IMR-90 (cell line): Measurements from ENCODE around the gene C16orf89. TPM values are rescaled to one million over a fixed set of nuclear protein-coding genes. Genes with fewer than 3 reads are reported as not detected.

Experiments used
- ATAC-seq: fragments of 200-7000 bp; cut with Tn5 transposase; 2 replicates; pipeline ENCODE4 v1.9.1; 2020; ENCODE audit warnings: low read depth, mild to moderate bottlenecking, moderate library complexity
- BruUV-seq: library from RNA; stranded (reverse); fragments of 400-500 nt; replicated peaks from 2 replicates; lab custom pipeline; 2021; lab: Mats Ljungman, UMichigan
- CTCF ChIA-PET: fragments of 300-600 bp; formaldehyde crosslinking; extraction: SDS; loops from one replicate; lab custom pipeline; 2021; ENCODE audit warnings: antibody characterized with exemption; lab: Yijun Ruan, JAX
- POLR2A ChIA-PET: fragments of 300-600 bp; sonication (Branson Sonifier 250); formaldehyde crosslinking; loops from one replicate; lab custom pipeline; 2022; ENCODE audit warnings: antibody characterized with exemption; ENCODE audit not compliant: unreplicated experiment; lab: Charles Lee
- DNase-seq: peaks from one replicate; pipeline ENCODE4 v3.0.0; 2013
- H2AFZ ChIP-seq: replicated peaks from 2 replicates; pipeline ENCODE3; 2013; ENCODE audit warnings: low read length, mild to moderate bottlenecking; ENCODE audit not compliant: poor library complexity
- H2AK5ac ChIP-seq: 2 replicates; pipeline ENCODE4 v1.6.1; 2013; ENCODE audit warnings: low read depth, low read length, inconsistent platforms
- H2AK9ac ChIP-seq: replicated peaks from 2 replicates; pipeline ENCODE3; 2013; ENCODE audit warnings: mild to moderate bottlenecking, low read depth, low read length, moderate library complexity; ENCODE audit not compliant: poor library complexity
- H2BK120ac ChIP-seq: 2 replicates; pipeline ENCODE4 v1.6.1; 2013; ENCODE audit warnings: low read depth, low read length, inconsistent platforms
- H2BK15ac ChIP-seq: 3 replicates; pipeline ENCODE4 v1.6.1; 2013; ENCODE audit warnings: low read depth, low read length, inconsistent platforms
- H2BK20ac ChIP-seq: 2 replicates; pipeline ENCODE4 v1.6.1; 2013; ENCODE audit warnings: low read depth, mild to moderate bottlenecking, inconsistent platforms, low read length, moderate library complexity
- H2BK5ac ChIP-seq: 2 replicates; pipeline ENCODE4 v1.6.1; 2013; ENCODE audit warnings: mild to moderate bottlenecking, low read depth, low read length, inconsistent platforms; ENCODE audit not compliant: poor library complexity, severe bottlenecking
- H3K14ac ChIP-seq: replicated peaks from 2 replicates; pipeline ENCODE4 v1.6.1; 2013; ENCODE audit warnings: low read depth, low read length, inconsistent platforms
- H3K18ac ChIP-seq: 2 replicates; pipeline ENCODE4 v1.6.1; 2013; ENCODE audit warnings: low read depth, low read length, control low read depth
- H3K23ac ChIP-seq: 2 replicates; pipeline ENCODE4 v1.6.1; 2013; ENCODE audit warnings: low read depth, low read length, inconsistent platforms
- H3K27ac ChIP-seq: 2 replicates; pipeline ENCODE4 v1.5.1; 2013; ENCODE audit warnings: mild to moderate bottlenecking, control low read depth, low read length; ENCODE audit not compliant: insufficient read depth
- H3K27me3 ChIP-seq: 2 replicates; pipeline ENCODE4 v1.6.1; 2013; ENCODE audit warnings: low read length; ENCODE audit not compliant: control insufficient read depth, insufficient read depth
- H3K36me3 ChIP-seq: 2 replicates; pipeline ENCODE4 v1.6.1; 2013; ENCODE audit warnings: low read length, mixed read lengths; ENCODE audit not compliant: control insufficient read depth, insufficient read depth
- H3K4ac ChIP-seq: 2 replicates; pipeline ENCODE4 v1.6.1; 2013; ENCODE audit warnings: low read depth, low read length, inconsistent platforms
- H3K4me1 ChIP-seq: 2 replicates; pipeline ENCODE4 v1.6.1; 2013; ENCODE audit warnings: low read length, mixed read lengths; ENCODE audit not compliant: control insufficient read depth, insufficient read depth
- H3K4me2 ChIP-seq: 2 replicates; pipeline ENCODE4 v1.6.1; 2013; ENCODE audit warnings: low read depth, mild to moderate bottlenecking, control low read depth, low read length, moderate library complexity
- H3K4me3 ChIP-seq: 2 replicates; pipeline ENCODE4 v1.5.1; 2013; ENCODE audit warnings: low read depth, mild to moderate bottlenecking, control low read depth, low read length, moderate library complexity; ENCODE audit not compliant: insufficient read depth
- H3K56ac ChIP-seq: 2 replicates; pipeline ENCODE4 v1.6.1; 2013; ENCODE audit warnings: low read length, inconsistent platforms; ENCODE audit not compliant: insufficient read depth; ENCODE audit errors: extremely low read depth
- H3K79me1 ChIP-seq, 2 experiments: 2 replicates each; pipeline ENCODE4 v1.6.1; 2013; ENCODE audit warnings: low read length in 2 of 2, inconsistent platforms in 1 of 2, low read depth in 1 of 2
- H3K9ac ChIP-seq: 2 replicates; pipeline ENCODE4 v1.6.1; 2013; ENCODE audit warnings: low read depth, low read length, control low read depth
- H3K9me1 ChIP-seq: 2 replicates; pipeline ENCODE4 v1.6.1; 2013; ENCODE audit warnings: low read length, inconsistent platforms; ENCODE audit not compliant: insufficient read depth
- H3K9me3 ChIP-seq: 2 replicates; pipeline ENCODE4 v1.6.1; 2013; ENCODE audit warnings: low read length; ENCODE audit not compliant: control insufficient read depth, insufficient read depth
- H4K20me1 ChIP-seq: 2 replicates; pipeline ENCODE4 v1.6.1; 2013; ENCODE audit warnings: low read length, inconsistent platforms; ENCODE audit not compliant: insufficient read depth
- H4K5ac ChIP-seq: 2 replicates; pipeline ENCODE4 v1.6.1; 2013; ENCODE audit warnings: mild to moderate bottlenecking, low read depth, low read length, control low read depth
- H4K8ac ChIP-seq, 2 experiments: 2 replicates each; pipeline ENCODE4 v1.6.1; 2013; ENCODE audit warnings: low read depth in 2 of 2, low read length in 2 of 2, control low read depth in 1 of 2, inconsistent platforms in 1 of 2
- H4K91ac ChIP-seq: 2 replicates; pipeline ENCODE4 v1.6.1; 2013; ENCODE audit warnings: low read depth, low read length, inconsistent platforms; ENCODE audit not compliant: insufficient read depth
- CTCF ChIP-seq: conservative IDR thresholded peaks from 2 replicates; pipeline ENCODE4 v1.5.1; 2012; ENCODE audit warnings: mild to moderate bottlenecking, low read depth, low read length, improper control_type of control experiment
- WGBS, 2 experiments: methylation state at CpG; one replicate each; pipeline versions ENCODE4 v1.1.5 to v1.1.7; 2013; ENCODE audit warnings: missing lambda C conversion rate in 2 of 2; ENCODE audit not compliant: insufficient read length in 1 of 2; ENCODE audit errors: extremely low coverage in 2 of 2; 5-methylcytosine and 5-hydroxymethylcytosine counted together
- dilution Hi-C: fragments of 300-500 bp; cut with HindIII; formaldehyde crosslinking; loops from one replicate; pipeline ENCODE4 v1.14.3; 2018; ENCODE audit warnings: low sequenced_read_pairs; ENCODE audit not compliant: unreplicated experiment
- in situ Hi-C: fragments of 300-500 bp; cut with MboI; formaldehyde crosslinking; loops from 3 replicates; pipeline ENCODE4 v1.14.3; 2019; ENCODE audit warnings: low sequenced_read_pairs, inconsistent platforms, mixed read lengths
- intact Hi-C: fragments of 100-400 bp; cut with micrococcal nuclease; formaldehyde crosslinking; loops from 2 replicates; pipeline ENCODE4 v1.10.0; 2022
- polyA plus RNA-seq, 3 experiments: library from polyadenylated mRNA; depleted of rRNA; stranded (reverse); fragments of >200 nt; gene quantifications; 2 replicates each; pipeline ENCODE4 v1.2.3, GENCODE V29; 2012; ENCODE audit warnings: low replicate concordance in 1 of 3
- total RNA-seq: library from RNA; depleted of rRNA; stranded (reverse); fragments of >200 nt; gene quantifications from 2 replicates; pipeline ENCODE4 v1.2.3, GENCODE V29; 2012

Gene C16orf89
- total and polyA plus RNA-seq, 2 of the 4 experiments (the other 2 are of a cell fraction) = 0.17 to 0.18 TPM

GRCh38 chr16:5005916-5006315, 59.8 kb downstream of the C16orf89 start:
- Histone ChIP-seq H3K27me3 (peaks cover 18% of the 10 kb centered on the region), H3K4me3 (no peak overlapping the region), H3K27ac (no peak overlapping the region), H3K4ac (no peak overlapping the region), H2BK15ac (no peak overlapping the region), H3K36me3 (no peaks in the 10 kb centered on the region), H4K20me1 (no peaks in the 10 kb centered on the region), H3K18ac (no peak overlapping the region), H4K91ac (no peak overlapping the region), H3K23ac (no peak overlapping the region), H2AFZ (no peak overlapping the region), H4K8ac (no peak overlapping the region), H3K4me2 (no peak overlapping the region), H3K9me1 (no peaks in the 10 kb centered on the region), H2BK20ac (no peak overlapping the region), H3K4me1 (no peaks in the 10 kb centered on the region), H3K9ac (no peak overlapping the region), H2BK5ac (no peak overlapping the region), H2AK9ac (no peak overlapping the region), H3K9me3 (no peaks in the 10 kb centered on the region), H3K79me1 (no peaks in the 10 kb centered on the region), H2AK5ac (no peak overlapping the region), H3K14ac (no peak overlapping the region), H3K56ac (no peak overlapping the region), H2BK120ac (no peak overlapping the region), H4K5ac (no peak overlapping the region)
- intact Hi-C loops (no loop called here), in situ Hi-C loops (no loop called here), dilution Hi-C loops (no loop called here)
- ATAC-seq (no peak), DNase-seq (no peak)
- TF ChIP-seq CTCF = no peak
- WGBS, 2 experiments = no CpG with 5 or more reads among the region's 4 CpGs
- POLR2A ChIA-PET = no interaction called here
- no TSS peak for BruUV-seq
- CTCF ChIA-PET = no interaction called here
